Stomach (tissue), 9 donors: ENCODE measurements around the gene CD1B. TPM values are rescaled to one million over a fixed set of nuclear protein-coding genes. Genes with fewer than 3 reads are reported as not detected.

Source experiments
- DNase-seq, 2 donors: peaks; one replicate each; pipeline versions ENCODE4 v3.0.0 to v3.0.0-alpha.2; 2013 to 2019
- H3K27ac ChIP-seq, 5 donors: fragments of 200-600 bp in 4 of 5; sonication (generic) in 4 of 5; one replicate each; pipeline ENCODE4 v1.5.1; 2013 to 2019; ENCODE audit warnings: mild to moderate bottlenecking in 1 of 5, moderate library complexity in 1 of 5
- H3K27me3 ChIP-seq, 3 donors: fragments of 200-600 bp; sonication (generic); one replicate each; pipeline ENCODE4 v1.5.1; 2017 to 2019; ENCODE audit warnings: mixed run types in 1 of 3
- H3K36me3 ChIP-seq, 4 donors: fragments of 200-600 bp; sonication (generic); 1 replicate in 3 of 4; 2 replicates in 1 of 4; pipeline ENCODE4 v1.5.1; 2016 to 2019
- H3K4me1 ChIP-seq, 4 donors: fragments of 200-600 bp; sonication (generic); one replicate each; pipeline ENCODE4 v1.5.1; 2016 to 2019
- H3K4me3 ChIP-seq, 4 donors: fragments of 200-600 bp; sonication (generic) in 3 of 4; one replicate each; pipeline ENCODE4 v1.5.1; 2016 to 2019; ENCODE audit warnings: mild to moderate bottlenecking in 1 of 4
- H3K9me3 ChIP-seq, 4 donors: fragments of 200-600 bp; sonication (generic); one replicate each; pipeline ENCODE4 v1.5.1; 2016 to 2019
- EP300 ChIP-seq: sonication (generic); formaldehyde crosslinking; IDR thresholded peaks from one replicate; pipeline ENCODE4 v1.6.1; 2017; ENCODE audit warnings: antibody characterized with exemption
- POLR2A ChIP-seq, 4 donors: fragments of 450-650 bp; IDR thresholded peaks; one replicate each; pipeline ENCODE4 v1.6.1; 2016; ENCODE audit warnings: antibody characterized with exemption in 4 of 4, control low read depth in 2 of 4, mild to moderate bottlenecking in 1 of 4, moderate library complexity in 1 of 4
- POLR2AphosphoS5 ChIP-seq, 3 donors: sonication (generic); formaldehyde crosslinking; IDR thresholded peaks; one replicate each; pipeline ENCODE4 v1.6.1; 2016; ENCODE audit warnings: antibody characterized with exemption in 3 of 3
- WGBS, 5 donors: extraction: QIAGEN DNeasy Blood & Tissue Kit in 3 of 5; methylation state at CpG; one replicate each; pipeline versions ENCODE4 v1.1.5 to v1.1.7; 2013 to 2018; 5-methylcytosine and 5-hydroxymethylcytosine counted together
- intact Hi-C: fragments of 100-400 bp; cut with DNase I; formaldehyde crosslinking; loops from one replicate; pipeline ENCODE4 v1.15.1; 2023; ENCODE audit warnings: low total_unique reads
- polyA plus RNA-seq, 3 donors: library from polyadenylated mRNA; stranded (reverse); fragments of 200-250 nt; gene quantifications; one replicate each; pipeline ENCODE4 v1.2.3, GENCODE V29; 2013
- total RNA-seq, 5 donors: library from RNA; depleted of rRNA; stranded (reverse); fragments of >200 nt; gene quantifications; one replicate each; pipeline versions ENCODE4 v1.1.0 to v1.2.3, GENCODE V29; 2014 to 2016
- TF ChIP-seq, protein P1 (sequence below), 7 experiments: fragments of 450-650 bp in 4 of 7; fragments of 200-600 bp in 3 of 7; sonication (generic) in 3 of 7; IDR thresholded peaks; one replicate each; pipeline ENCODE4 v1.5.1; 2016 to 2019; ENCODE audit warnings: antibody characterized with exemption in 7 of 7, control low read depth in 2 of 7, mild to moderate bottlenecking in 1 of 7
- donor health status: healthy with polysubstance abuse.
- donor health status: Bipolar disorder and iron deficiency.
- donor health status: healthy.

Gene CD1B
- total and polyA plus RNA-seq, 8 donors, result 1.2 TPM; not detected in 7

DNA sequence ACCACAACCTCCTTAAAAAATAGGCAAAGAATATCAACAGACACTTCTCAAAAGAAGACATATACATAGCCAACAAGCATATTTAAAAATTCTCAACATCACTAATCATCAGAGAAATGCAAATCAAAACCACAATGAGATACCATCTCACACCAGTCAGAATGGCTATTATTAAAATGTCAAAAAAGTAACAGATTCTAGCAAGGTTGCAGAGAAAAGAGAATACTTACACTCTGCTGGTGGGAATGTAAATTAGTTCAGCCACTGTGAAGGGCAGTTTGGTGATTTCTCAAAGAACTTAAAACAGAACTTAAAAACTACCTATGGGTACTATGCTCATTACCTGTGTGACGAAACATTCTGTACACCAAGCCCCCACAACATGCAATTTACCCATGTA, 20.7 kb downstream of the CD1B start:
- 77 to 93% (median 83%) methylated on average over 1 of the region's 1 CpG for WGBS, 5 donors

DNA sequence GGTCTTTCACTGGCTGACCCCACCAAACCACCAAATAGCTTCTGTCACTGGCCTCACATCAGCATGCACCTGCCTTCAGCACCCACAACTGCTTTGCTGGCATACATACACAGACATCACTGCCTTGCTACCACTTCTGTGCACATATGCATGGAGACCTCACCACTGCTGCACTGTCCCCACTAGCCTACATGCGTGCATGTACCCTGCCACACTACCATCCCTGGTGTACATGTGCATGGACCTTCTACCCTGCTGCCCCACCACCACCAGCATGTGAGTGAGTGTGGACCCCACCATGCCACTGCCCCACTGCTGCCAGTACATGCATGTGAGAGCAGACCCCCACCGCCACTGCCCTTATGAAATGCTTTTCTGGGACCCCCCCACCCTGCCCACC, 35.5 kb downstream of the CD1B start:
- 88 to 100% (median 100%) methylated on average over 1 to 2 of the region's 2 CpGs for WGBS, 5 donors
- TF ChIP-seq EP300, result no peak
- no peak for TF ChIP-seq POLR2A (IDR thresholded peaks at IDR 0.05)
- TF ChIP-seq POLR2AphosphoS5 (IDR thresholded peaks at IDR 0.05), result no peak
- TF ChIP-seq, protein P1, sequence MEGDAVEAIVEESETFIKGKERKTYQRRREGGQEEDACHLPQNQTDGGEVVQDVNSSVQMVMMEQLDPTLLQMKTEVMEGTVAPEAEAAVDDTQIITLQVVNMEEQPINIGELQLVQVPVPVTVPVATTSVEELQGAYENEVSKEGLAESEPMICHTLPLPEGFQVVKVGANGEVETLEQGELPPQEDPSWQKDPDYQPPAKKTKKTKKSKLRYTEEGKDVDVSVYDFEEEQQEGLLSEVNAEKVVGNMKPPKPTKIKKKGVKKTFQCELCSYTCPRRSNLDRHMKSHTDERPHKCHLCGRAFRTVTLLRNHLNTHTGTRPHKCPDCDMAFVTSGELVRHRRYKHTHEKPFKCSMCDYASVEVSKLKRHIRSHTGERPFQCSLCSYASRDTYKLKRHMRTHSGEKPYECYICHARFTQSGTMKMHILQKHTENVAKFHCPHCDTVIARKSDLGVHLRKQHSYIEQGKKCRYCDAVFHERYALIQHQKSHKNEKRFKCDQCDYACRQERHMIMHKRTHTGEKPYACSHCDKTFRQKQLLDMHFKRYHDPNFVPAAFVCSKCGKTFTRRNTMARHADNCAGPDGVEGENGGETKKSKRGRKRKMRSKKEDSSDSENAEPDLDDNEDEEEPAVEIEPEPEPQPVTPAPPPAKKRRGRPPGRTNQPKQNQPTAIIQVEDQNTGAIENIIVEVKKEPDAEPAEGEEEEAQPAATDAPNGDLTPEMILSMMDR (IDR thresholded peaks at IDR 0.05), result no peak
- no peak for DNase-seq
- Histone ChIP-seq H3K36me3 (no peaks in the 10 kb centered on the region), H3K27me3 (no peaks in the 10 kb centered on the region), H3K27ac (no peak overlapping the region), H3K9me3 (peaks cover 0 to 23% (median 12%) of the 10 kb centered on the region in 4 donors), H3K4me1 (no peaks in the 10 kb centered on the region), H3K4me3 (no peak overlapping the region)
- intact Hi-C loops, result no loop called here

More for the DNA sequence above, 20.7 kb downstream of the CD1B start:
- Histone ChIP-seq H3K27me3 (no peaks in the 10 kb centered on the region), H3K9me3 (peaks cover 0 to 16% (median 9%) of the 10 kb centered on the region in 4 donors), H3K4me1 (no peaks in the 10 kb centered on the region), H3K4me3 (no peak overlapping the region), H3K27ac (no peak overlapping the region), H3K36me3 (no peaks in the 10 kb centered on the region)
- TF ChIP-seq POLR2A (IDR thresholded peaks at IDR 0.05) (no peak), POLR2AphosphoS5 (IDR thresholded peaks at IDR 0.05) (no peak), EP300 (no peak)
- TF ChIP-seq, protein P1 (IDR thresholded peaks at IDR 0.05), result no peak
- intact Hi-C loops, result no loop called here
- DNase-seq, result no peak

DNA sequence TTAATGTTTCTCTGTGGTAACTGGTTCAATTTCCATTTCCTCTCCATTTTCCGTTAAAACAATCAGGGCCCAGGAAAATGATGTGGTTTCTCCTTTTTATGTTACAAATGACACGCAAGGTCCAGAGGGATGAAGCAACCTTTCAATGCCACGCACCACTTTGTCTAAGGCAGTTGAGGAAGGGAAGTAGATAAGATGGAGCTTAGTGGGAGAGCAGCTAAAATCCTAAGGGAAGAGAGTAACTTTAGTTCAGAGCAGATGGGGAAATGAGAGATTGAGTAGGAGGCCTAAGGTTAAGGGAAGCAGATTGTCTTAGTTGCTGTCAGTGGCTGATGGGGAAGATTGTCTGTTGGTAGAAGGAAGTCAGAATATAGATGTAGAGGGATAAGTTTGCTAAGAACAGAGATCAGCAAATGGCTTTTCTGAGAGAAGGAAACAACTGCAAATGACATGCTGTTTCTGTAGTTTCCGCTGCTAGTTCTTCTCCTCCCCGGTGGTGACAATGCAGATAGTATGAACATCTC, 40.9 kb downstream of the CD1B start:
- intact Hi-C loops, result no loop called here
- no peak overlapping the region for H3K4me3 ChIP-seq
- no peaks in the 10 kb centered on the region for H3K27me3 ChIP-seq
- no peaks in the 10 kb centered on the region for H3K4me1 ChIP-seq
- 67 to 82% (median 82%) methylated on average over 5 of the region's 5 CpGs for WGBS, 5 donors
- DNase-seq, result peak in 1 of 2 donors; percentile 10
- peaks cover 0 to 5% (median 0%) of the 10 kb centered on the region in 4 donors for H3K9me3 ChIP-seq
- H3K36me3 ChIP-seq, result no peaks in the 10 kb centered on the region
- no peak overlapping the region for H3K27ac ChIP-seq
- TF ChIP-seq POLR2A (IDR thresholded peaks at IDR 0.05), result no peak
- TF ChIP-seq, protein P1 (IDR thresholded peaks at IDR 0.05), result no peak
- no peak for TF ChIP-seq EP300
- TF ChIP-seq POLR2AphosphoS5 (IDR thresholded peaks at IDR 0.05), result no peak

DNA sequence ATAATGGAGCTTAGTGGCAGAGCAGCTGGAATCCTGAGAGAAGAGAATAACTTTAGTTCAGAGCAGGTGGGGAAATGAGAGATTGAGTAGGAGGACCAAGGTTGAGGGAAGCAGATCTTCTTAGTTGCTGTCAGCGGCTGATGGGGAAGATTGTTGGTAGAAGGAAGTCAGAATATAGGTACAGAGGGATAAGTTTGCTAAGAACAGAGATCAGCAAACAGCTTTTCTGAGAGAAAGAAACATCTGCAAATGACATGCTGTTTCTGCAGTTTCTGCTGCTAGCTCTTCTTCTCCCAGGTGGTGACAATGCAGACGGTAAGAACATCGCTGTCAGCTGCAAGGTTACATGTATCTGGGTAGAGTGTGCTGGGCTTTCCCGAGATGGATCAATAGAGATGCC, 41.5 kb downstream of the CD1B start, which contains the start of gene CD1C:
Gene CD1C (plus strand): TSS at position 113 of the 400 bp plus-strand sequence. CDS start 142 bp downstream, at position 255.
- TF ChIP-seq POLR2AphosphoS5 (IDR thresholded peaks at IDR 0.05), result no peak
- no peak for TF ChIP-seq EP300
- TF ChIP-seq, protein P1 (IDR thresholded peaks at IDR 0.05), result no peak
- TF ChIP-seq POLR2A (IDR thresholded peaks at IDR 0.05), result no peak
- H3K36me3 ChIP-seq, result no peaks in the 10 kb centered on the region
- no peaks in the 10 kb centered on the region for H3K9me3 ChIP-seq
- H3K4me3 ChIP-seq, result no peak within 1 kb of the TSS
- H3K27ac ChIP-seq, result no peak within 1 kb of the TSS
- H3K4me1 ChIP-seq, result no peaks in the 10 kb centered on the region
- intact Hi-C loops, result no loop called here
- no peaks in the 10 kb centered on the region for H3K27me3 ChIP-seq
- no peak for DNase-seq
- WGBS, 5 donors, result 77 to 91% (median 85%) methylated on average over 4 of the region's 4 CpGs
